Measurements from ENCODE around the gene ASB10.

DNA sequence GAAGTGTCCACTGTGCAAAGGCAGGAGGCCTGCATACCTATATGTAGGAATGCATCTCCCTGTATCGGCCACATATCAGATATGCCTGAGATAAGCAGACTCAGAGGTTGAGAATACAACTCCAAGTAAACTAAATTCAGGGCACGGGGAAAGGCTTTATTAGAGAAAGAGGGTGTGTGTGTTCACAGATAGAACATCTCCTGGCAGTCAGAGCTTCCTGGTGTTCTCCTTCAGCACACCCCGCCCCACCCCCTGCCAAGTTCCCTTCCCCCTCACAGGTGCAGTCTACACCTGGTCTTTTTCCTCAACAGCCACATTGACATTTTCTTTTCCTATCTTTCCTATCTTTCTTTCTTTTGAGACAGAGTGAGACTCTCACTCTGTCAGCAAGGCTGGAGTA, 36.7 kb downstream of the ASB10 start:
- TF ChIP-seq, protein P1, sequence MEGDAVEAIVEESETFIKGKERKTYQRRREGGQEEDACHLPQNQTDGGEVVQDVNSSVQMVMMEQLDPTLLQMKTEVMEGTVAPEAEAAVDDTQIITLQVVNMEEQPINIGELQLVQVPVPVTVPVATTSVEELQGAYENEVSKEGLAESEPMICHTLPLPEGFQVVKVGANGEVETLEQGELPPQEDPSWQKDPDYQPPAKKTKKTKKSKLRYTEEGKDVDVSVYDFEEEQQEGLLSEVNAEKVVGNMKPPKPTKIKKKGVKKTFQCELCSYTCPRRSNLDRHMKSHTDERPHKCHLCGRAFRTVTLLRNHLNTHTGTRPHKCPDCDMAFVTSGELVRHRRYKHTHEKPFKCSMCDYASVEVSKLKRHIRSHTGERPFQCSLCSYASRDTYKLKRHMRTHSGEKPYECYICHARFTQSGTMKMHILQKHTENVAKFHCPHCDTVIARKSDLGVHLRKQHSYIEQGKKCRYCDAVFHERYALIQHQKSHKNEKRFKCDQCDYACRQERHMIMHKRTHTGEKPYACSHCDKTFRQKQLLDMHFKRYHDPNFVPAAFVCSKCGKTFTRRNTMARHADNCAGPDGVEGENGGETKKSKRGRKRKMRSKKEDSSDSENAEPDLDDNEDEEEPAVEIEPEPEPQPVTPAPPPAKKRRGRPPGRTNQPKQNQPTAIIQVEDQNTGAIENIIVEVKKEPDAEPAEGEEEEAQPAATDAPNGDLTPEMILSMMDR (IDR thresholded peaks at IDR 0.05): no peak
- no peak for TF ChIP-seq TCF7L2 (IDR thresholded peaks at IDR 0.05; ENCODE audit: low read depth, low read length)
- TF ChIP-seq POLR2AphosphoS5 (IDR thresholded peaks at IDR 0.05; ENCODE audit: low read depth, low read length): no peak
- no peak for TF ChIP-seq SIN3A (IDR thresholded peaks at IDR 0.05; ENCODE audit: borderline replicate concordance, insufficient read depth, low read depth, low read length)
- TF ChIP-seq, protein P2, sequence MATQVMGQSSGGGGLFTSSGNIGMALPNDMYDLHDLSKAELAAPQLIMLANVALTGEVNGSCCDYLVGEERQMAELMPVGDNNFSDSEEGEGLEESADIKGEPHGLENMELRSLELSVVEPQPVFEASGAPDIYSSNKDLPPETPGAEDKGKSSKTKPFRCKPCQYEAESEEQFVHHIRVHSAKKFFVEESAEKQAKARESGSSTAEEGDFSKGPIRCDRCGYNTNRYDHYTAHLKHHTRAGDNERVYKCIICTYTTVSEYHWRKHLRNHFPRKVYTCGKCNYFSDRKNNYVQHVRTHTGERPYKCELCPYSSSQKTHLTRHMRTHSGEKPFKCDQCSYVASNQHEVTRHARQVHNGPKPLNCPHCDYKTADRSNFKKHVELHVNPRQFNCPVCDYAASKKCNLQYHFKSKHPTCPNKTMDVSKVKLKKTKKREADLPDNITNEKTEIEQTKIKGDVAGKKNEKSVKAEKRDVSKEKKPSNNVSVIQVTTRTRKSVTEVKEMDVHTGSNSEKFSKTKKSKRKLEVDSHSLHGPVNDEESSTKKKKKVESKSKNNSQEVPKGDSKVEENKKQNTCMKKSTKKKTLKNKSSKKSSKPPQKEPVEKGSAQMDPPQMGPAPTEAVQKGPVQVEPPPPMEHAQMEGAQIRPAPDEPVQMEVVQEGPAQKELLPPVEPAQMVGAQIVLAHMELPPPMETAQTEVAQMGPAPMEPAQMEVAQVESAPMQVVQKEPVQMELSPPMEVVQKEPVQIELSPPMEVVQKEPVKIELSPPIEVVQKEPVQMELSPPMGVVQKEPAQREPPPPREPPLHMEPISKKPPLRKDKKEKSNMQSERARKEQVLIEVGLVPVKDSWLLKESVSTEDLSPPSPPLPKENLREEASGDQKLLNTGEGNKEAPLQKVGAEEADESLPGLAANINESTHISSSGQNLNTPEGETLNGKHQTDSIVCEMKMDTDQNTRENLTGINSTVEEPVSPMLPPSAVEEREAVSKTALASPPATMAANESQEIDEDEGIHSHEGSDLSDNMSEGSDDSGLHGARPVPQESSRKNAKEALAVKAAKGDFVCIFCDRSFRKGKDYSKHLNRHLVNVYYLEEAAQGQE (IDR thresholded peaks at IDR 0.05; ENCODE audit: insufficient read depth in 1 of 2, low read depth in 2 of 2, low read length in 1 of 2): no peak

Data from Panc1 (cell line).